GM18526 (cell line): ENCODE data around the gene ATP1B1.

Experiments
- POLR2A ChIP-seq: IDR thresholded peaks from 3 replicates; pipeline ENCODE4 v1.6.1; 2011; ENCODE audit not compliant: insufficient read length; ENCODE audit errors: extremely low read depth

Gene ATP1B1

GRCh38 chr1:169180174-169180573 is 73.7 kb downstream of the ATP1B1 start:
- TF ChIP-seq POLR2A = no peak
